GM10248 (cell line): Measurements from ENCODE around the gene NIPAL3.

Source experiments
- CTCF ChIA-PET: fragments of 300-600 bp; sonication (Branson Sonifier 250); formaldehyde crosslinking; extraction: SDS; loops from one replicate; lab custom pipeline; 2021; ENCODE audit warnings: antibody characterized with exemption; lab: Yijun Ruan, JAX
- POLR2A ChIA-PET: fragments of 350-650 bp; sonication (Branson Sonifier 250); formaldehyde crosslinking; extraction: SDS; loops from one replicate; lab custom pipeline; 2020; ENCODE audit warnings: antibody characterized with exemption; lab: Yijun Ruan, JAX
- DNase-seq: peaks from one replicate; pipeline ENCODE4 v3.0.0; 2012; ENCODE audit errors: extremely low spot score
- CTCF ChIP-seq: IDR thresholded peaks from 2 replicates; pipeline ENCODE4 v1.5.1; 2012; ENCODE audit warnings: mild to moderate bottlenecking, low read depth; ENCODE audit errors: extremely low read depth, missing control alignments, control extremely low read depth

NIPAL3 gene

GRCh38 chr1:24415910-24416665, 486 bp downstream of the NIPAL3 start:
- POLR2A ChIA-PET: interaction anchor here (1.0 to 1.2 kb wide), 2 partner anchors 86 to 329 kb away, joined by 3 to 7 read pairs; partner anchors contain the start of genes CLIC4 and RCAN3
- DNase-seq: no peak

GRCh38 chr1:24416666-24417391, 1.2 kb downstream of the NIPAL3 start:
- ChIA-PET POLR2A (interaction anchor here (1.2 kb wide), 1 partner anchor 86 kb away, joined by 3 read pairs; the partner anchor contains the start of gene RCAN3), CTCF (interaction anchor here (0.9 to 9.8 kb wide), 11 partner anchors 8 to 217 kb away, joined by 3 to 99 read pairs (median 9); no protein-coding TSS in a partner anchor)
- no peak for TF ChIP-seq CTCF
- DNase-seq: peak; percentile 49

More at GRCh38 chr1:24415910-24416665, 486 bp downstream of the NIPAL3 start:
- CTCF ChIA-PET: interaction anchor here (0.8 to 9.8 kb wide), 42 partner anchors 9 to 644 kb away, joined by 3 to 99 read pairs (median 5); partner anchors contain the start of gene IFNLR1
- no peak for TF ChIP-seq CTCF

- ChIA-PET CTCF (interaction anchor here (0.7 to 9.8 kb wide), 9 partner anchors 8 to 227 kb away, joined by 3 to 99 read pairs (median 5); no protein-coding TSS in a partner anchor), POLR2A (no interaction called here)
- no peak for DNase-seq
- TF ChIP-seq CTCF: no peak
Observed at GRCh38 chr1:24417681-24418080, 2.1 kb downstream of the NIPAL3 start.

- ChIA-PET POLR2A (interaction anchor here (0.7 kb wide), 2 partner anchors 246 to 685 kb away, joined by 3 to 4 read pairs; no protein-coding TSS in a partner anchor), CTCF (interaction anchor here (0.8 to 7.5 kb wide), 9 partner anchors 10 to 217 kb away, joined by 3 to 99 read pairs (median 5); no protein-coding TSS in a partner anchor)
- TF ChIP-seq CTCF: no peak
- DNase-seq: no peak
Observed at GRCh38 chr1:24418898-24419628, 3.5 kb downstream of the NIPAL3 start.

GRCh38 chr1:24420547-24420946, 4.9 kb downstream of the NIPAL3 start:
- POLR2A ChIA-PET: no interaction called here
- CTCF ChIA-PET: interaction anchor here (1.6 to 2.0 kb wide), 2 partner anchors 36 to 220 kb away, joined by 3 to 6 read pairs; no protein-coding TSS in a partner anchor

More at GRCh38 chr1:24420547-24420946, 4.9 kb downstream of the NIPAL3 start:
- TF ChIP-seq CTCF: no peak
- no peak for DNase-seq
